ENCODE measurements around the gene MTHFD1. TPM values are rescaled to one million over a fixed set of nuclear protein-coding genes. Genes with fewer than 3 reads are reported as not detected.

MTHFD1 gene
- total and polyA plus RNA-seq, 11 donors = 39.0 to 72.1 (median 57.2) TPM

- TF ChIP-seq CTCF (IDR thresholded peaks at IDR 0.05) = no peak
- no peak for TF ChIP-seq POLR2A (IDR thresholded peaks at IDR 0.05)
- no peaks in the 10 kb centered on the region for H3K27me3 ChIP-seq
- no peak overlapping the region for H3K4me3 ChIP-seq
- 69 to 74% (median 73%) methylated on average over 8 of the region's 8 CpGs for WGBS, 4 donors
- H3K36me3 ChIP-seq = peaks cover 0 to 98% (median 82%) of the 10 kb centered on the region in 9 donors
- H3K4me1 ChIP-seq = peaks cover 0 to 5% (median 0%) of the 10 kb centered on the region in 12 donors
- DNase-seq (no peak), ATAC-seq (no peak)
- no peaks in the 10 kb centered on the region for H3K9me3 ChIP-seq
- no peak overlapping the region for H3K27ac ChIP-seq
- intact Hi-C loops (cut with DNase I) = no loop called here
Measured at GRCh38 chr14:64421166-64421565, 33.0 kb downstream of the MTHFD1 start.

GRCh38 chr14:64422005-64422404, 33.9 kb downstream of the MTHFD1 start:
- no peak for DNase-seq
- Histone ChIP-seq H3K9me3 (no peaks in the 10 kb centered on the region), H3K27me3 (no peaks in the 10 kb centered on the region), H3K36me3 (peaks cover 0 to 99% (median 83%) of the 10 kb centered on the region in 9 donors), H3K4me1 (no peaks in the 10 kb centered on the region), H3K4me3 (no peak overlapping the region), H3K27ac (no peak overlapping the region)
- no peak for ATAC-seq
- 94 to 100% (median 98%) methylated on average over 1 of the region's 1 CpG for WGBS, 4 donors
- TF ChIP-seq POLR2A (IDR thresholded peaks at IDR 0.05) (no peak), CTCF (IDR thresholded peaks at IDR 0.05) (no peak)
- intact Hi-C loops (cut with DNase I) = no loop called here

- intact Hi-C loops (cut with DNase I) = no loop called here
- ATAC-seq (no peak), DNase-seq (no peak)
- Histone ChIP-seq H3K27me3 (no peaks in the 10 kb centered on the region), H3K4me3 (no peak overlapping the region), H3K36me3 (peaks cover 0 to 99% (median 83%) of the 10 kb centered on the region in 9 donors), H3K4me1 (no peaks in the 10 kb centered on the region), H3K27ac (no peak overlapping the region), H3K9me3 (no peaks in the 10 kb centered on the region)
- 90 to 94% (median 91%) methylated on average over 7 of the region's 7 CpGs for WGBS, 4 donors
- no peak for TF ChIP-seq CTCF (IDR thresholded peaks at IDR 0.05)
- no peak for TF ChIP-seq POLR2A (IDR thresholded peaks at IDR 0.05)
Measured at GRCh38 chr14:64422756-64423155, 34.6 kb downstream of the MTHFD1 start.

- intact Hi-C loops (cut with DNase I) = no loop called here
- peaks cover 0 to 99% (median 84%) of the 10 kb centered on the region in 9 donors for H3K36me3 ChIP-seq
- WGBS, 4 donors = 86 to 94% (median 91%) methylated on average over 6 of the region's 6 CpGs
Measured at GRCh38 chr14:64423987-64424386, 35.8 kb downstream of the MTHFD1 start.

More at GRCh38 chr14:64423987-64424386, 35.8 kb downstream of the MTHFD1 start:
- DNase-seq (no peak), ATAC-seq (no peak)
- no peaks in the 10 kb centered on the region for H3K4me1 ChIP-seq
- no peak overlapping the region for H3K4me3 ChIP-seq
- H3K9me3 ChIP-seq = no peaks in the 10 kb centered on the region
- TF ChIP-seq POLR2A (IDR thresholded peaks at IDR 0.05) = no peak
- TF ChIP-seq CTCF (IDR thresholded peaks at IDR 0.05) = no peak
- no peaks in the 10 kb centered on the region for H3K27me3 ChIP-seq
- H3K27ac ChIP-seq = no peak overlapping the region

Data from heart left ventricle (tissue), 16 donors.